Germinal center (tissue), 1 donor: ENCODE results near the gene KCNK3.
A peak's percentile ranks its signal among the peaks of the same experiment; 100 is the strongest.
"Not testable (repeated sequence)": the region's sequence is repeated elsewhere in the genome, so short reads cannot be mapped to it uniquely, and the experiment has no call there.

Experiments
- DNase-seq: peaks from one replicate; pipeline ENCODE4 v3.0.0; 2012; ENCODE audit warnings: mixed read lengths, low spot score

The KCNK3 gene

GRCh38 chr2:26692279-26692896, at the start of gene KCNK3:
Gene KCNK3 (plus strand): TSS chr2:26692722. CDS start chr2:26692876, 154 bp downstream.
- DNase-seq, result peak; percentile 45

DNA sequence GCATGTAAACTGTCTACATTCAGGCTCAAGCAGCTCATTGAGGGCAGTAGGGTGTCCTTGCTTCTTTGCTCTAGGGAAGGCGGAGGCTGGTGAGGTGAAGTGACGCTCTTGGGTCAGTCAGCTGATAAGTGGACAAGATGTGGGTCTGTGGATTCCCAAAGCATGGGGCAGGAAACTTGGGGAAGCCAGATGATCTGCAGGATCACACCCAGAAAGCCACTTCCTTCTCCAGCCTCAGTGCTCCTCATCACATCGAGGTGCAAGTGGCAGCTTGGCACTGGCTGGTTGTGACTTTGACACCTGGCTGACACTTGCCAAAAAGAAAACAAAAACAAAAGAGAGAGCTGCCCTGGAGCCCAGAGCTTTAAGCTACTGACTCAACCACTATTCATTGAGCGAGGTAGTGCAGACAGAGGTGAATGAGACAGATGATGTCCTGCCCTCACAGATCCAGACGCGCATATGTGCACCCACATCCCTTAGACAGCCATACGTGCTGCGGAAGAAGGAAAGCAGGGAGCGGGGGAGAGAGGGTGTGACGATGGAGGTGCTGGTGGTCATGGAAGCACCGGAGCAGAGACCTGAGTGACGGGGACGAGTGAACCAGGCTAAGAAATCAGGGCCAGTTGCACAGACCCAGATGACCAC, 48.2 kb upstream of the KCNK3 start:
- no peak for DNase-seq

DNA sequence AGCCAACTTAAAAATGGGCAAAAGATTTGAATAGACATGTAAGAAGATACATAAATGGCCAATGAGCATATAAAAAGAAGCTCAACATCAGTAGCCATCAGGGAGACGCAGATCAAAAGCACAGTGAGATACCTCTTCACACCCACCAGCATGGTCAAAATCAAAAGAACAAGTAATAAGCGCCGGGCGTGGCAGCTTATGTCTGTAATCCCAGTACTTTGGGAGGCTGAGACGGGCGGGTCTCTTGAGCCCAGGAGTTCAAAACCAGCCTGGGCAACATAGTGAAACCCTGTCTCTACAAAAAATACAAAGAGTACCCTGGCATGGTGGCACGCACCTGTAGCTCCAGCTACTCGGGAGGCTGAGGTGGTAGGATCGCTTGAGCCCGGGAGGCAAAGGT, 46.8 kb upstream of the KCNK3 start:
- no peak for DNase-seq

DNA sequence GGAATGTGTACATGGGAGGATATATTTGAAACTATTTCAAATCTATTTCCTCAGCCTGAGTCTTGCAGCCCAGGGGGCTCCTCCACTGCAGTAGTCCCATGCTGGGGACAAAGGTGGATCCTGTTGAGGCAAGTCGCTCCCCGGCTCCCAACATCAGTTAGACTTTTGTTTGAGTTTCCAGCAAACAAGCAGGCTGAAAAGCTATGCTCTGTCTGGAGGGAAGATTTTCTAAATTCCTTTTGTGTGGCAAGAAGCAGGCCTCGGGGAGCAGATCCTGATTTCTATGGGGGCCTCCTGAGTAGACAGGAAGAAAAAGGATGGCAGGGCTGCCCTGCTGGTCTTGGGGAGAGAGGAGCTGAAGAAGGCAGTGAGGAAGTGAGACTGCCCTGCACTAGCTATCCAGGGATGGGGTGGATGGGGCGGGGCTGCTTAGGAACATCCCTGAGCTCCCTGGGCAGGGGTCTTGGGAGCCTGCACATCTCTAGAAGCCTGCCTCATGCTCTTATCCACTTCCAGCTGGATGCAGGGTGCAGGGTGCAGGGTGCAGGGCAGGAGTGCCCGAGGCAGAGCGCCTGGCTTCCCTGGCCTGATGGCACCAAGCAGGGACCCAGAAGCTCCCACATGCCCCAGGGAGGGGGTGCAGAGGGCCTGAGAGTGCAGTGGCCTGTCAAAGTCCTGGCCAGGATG, 45.4 kb upstream of the KCNK3 start:
- DNase-seq, result no peak

DNA sequence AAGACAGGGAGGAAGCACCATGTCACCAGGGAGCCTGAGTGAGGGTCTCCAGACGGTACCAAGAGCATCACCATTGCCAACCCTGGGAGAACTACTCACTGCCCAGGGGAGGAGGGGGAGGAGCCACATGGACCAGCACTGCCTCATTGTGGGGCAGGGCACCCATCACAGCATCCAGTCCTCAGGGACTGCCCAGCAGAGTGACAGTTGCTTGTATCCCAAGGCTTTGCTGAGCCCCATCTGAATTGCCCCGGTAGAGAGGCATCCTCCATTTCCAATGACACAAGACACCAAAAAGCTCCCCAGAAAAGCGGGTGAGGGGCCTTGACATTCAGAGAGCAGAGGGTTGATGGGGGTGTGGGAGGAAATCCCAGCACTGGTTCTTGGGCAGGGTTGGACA, 44.5 kb upstream of the KCNK3 start:
- DNase-seq, result no peak

GRCh38 chr2:26648516-26648915, 44.0 kb upstream of the KCNK3 start:
- no peak for DNase-seq

DNA sequence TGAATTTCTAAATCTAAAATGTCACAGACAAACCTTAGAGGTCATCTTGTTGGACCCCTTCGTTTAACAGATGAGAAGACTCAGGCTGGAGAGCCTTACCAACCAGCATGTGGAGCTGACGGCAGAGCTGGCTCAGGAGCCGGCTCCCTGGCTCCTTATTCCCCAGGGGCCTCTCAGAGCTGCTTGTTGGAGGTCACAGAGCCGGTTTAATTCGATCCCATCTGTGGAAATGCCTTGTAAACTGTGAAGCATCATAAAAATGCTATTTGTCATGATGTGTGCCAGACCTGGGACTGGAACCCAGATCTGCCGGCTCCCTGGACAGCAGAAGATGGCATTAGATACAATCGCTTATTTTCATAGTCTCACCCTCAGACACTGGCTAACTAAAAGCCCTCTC, 43.2 kb upstream of the KCNK3 start:
- DNase-seq, result no peak

DNA sequence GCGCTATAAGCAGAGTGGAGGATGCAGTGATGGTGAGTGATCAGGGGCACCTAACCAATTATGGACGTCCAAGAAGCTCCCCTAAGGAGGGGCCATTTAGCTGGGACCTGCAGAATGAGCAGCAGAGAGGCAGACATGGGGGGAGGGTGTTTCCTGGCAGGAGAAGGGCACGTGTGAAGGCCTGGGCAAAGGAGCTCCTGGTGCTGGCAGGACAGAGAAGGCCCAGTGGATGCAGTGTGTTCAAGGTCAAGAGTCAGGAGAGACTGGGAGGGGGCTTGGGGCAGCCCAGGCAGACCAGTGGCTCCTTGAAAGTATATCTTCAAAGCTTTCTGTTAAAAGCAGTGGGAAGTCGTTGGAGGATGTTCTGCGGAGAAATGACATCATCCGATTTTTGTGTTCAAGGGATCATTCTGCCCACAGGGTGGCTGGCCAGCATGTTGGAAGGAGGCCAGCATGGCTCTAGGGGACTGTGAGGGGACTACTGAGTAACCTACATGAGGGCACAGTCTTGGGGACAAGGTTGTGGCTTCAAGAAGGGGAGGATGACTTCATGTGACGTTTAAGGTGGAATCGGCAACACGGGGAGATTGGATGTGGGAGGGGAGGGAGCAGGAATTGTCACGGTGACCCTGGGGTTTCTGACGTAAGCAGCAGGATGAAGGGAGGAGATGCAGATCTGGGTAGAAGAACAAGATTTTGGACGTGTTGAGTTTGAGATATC, 42.4 kb upstream of the KCNK3 start:
- no peak for DNase-seq

DNA sequence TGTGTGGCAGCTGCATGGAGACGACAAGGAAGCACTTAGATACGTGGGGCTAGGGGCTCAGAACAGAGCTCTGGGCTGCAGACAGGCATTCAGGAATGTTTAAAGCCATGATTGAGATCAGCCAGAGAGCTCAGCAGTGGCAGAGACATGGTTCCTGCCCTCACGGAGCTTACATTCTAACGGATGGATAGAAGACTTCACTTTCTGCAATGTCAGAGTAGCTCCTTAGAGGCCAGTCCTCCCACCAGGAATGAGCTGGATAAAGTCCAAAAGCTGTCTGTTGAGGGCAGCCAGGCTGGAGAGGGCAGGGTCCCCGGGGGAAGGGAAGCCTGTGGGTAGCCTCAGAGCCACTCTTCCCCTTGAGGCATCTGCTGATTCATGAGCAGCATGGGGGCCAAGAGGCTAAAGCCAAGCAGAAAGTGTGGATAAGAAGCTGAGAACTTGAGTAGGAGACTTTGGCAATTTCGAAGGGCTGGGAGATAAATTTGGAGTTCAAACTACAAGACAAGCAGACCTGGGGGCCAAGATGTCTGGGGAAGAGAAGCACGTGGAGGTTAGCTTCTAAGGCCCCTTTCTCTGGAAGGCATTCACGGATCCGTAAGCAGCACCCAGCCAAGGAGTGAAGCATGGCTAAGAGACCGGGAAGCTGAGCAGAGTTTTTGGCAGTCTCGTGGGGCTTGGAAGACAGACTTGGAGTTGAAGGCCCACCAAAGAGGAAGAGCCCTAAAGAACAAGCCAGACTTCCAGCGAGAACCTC, 41.6 kb upstream of the KCNK3 start:
- DNase-seq, result no peak

DNA sequence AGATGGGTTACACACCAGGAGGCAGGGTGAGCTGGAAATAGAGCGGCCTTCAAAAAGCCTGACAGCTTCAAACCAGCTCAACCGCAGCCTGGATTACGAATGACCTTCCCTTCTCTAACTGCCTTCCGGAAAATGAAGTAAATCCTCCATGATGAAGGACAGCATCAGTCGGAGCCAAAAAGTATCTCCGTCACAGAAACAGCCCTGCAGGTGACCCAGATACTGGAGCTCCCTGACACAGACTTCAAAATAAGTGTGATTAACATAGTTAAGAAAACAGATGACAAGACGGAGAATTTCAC, 41.1 kb upstream of the KCNK3 start:
- no peak for DNase-seq

GRCh38 chr2:26651799-26652198, 40.7 kb upstream of the KCNK3 start:
- DNase-seq, result no peak

- no peak for DNase-seq
Observed at GRCh38 chr2:26652361-26653041, 40.0 kb upstream of the KCNK3 start.

- DNase-seq, result no peak
Observed at GRCh38 chr2:26653207-26654060, 39.1 kb upstream of the KCNK3 start.

DNA sequence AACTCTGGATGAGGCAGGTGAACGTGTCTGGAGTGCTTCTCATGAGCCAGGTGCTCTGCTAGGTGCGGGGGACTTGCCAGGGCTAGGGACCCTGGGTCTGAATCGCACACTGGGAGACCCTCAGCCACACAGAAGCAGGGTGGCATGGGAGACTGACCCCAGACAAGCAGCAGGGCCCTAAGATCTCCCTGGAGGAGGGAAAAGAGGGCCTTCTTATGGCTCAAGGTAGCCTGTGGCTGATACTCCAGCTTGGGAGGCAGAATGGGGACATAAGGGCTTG, 38.5 kb upstream of the KCNK3 start:
- no peak for DNase-seq

DNA sequence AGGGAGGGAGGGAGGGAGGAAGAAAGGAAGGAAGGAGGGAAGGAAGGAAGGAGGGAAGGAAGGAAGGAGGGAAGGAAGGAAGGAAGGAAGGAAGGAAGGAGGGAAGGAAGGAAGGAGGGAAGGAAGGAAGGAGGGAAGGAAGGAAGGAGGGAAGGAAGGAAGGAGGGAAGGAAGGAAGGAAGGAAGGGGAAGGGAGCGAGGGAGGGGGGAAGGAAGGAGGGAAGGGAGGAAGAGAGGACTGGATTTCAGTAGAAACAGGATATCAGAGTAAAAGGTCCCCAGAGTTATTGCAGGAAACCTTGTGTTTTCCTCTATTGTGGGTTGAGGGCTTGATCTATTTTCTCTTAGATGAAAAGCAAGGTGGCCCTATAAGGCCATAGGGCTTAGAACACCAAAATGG, 37.4 kb upstream of the KCNK3 start:
- not testable (repeated sequence) for DNase-seq

GRCh38 chr2:26655611-26656195, 36.8 kb upstream of the KCNK3 start:
- DNase-seq, result no peak

DNA sequence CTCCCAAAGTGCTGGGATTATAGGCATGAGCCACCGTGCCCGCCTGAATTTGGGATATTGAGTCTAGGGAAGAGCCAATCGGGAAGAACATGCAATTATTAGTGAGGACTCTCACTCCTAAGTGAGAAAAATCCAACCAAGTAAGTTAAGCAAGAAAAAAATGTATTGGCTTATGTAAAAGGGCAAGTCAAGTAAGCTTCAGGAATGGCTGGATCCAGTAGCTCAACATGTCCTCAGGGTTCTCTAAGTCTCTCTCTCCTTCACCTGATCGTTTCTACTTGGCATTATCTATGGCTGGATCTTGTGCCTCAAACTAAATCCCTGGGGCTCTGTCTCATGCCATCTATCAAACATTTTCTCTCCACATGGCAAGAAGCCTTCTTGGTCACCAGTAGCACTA, 35.3 kb upstream of the KCNK3 start:
- DNase-seq, result no peak

DNA sequence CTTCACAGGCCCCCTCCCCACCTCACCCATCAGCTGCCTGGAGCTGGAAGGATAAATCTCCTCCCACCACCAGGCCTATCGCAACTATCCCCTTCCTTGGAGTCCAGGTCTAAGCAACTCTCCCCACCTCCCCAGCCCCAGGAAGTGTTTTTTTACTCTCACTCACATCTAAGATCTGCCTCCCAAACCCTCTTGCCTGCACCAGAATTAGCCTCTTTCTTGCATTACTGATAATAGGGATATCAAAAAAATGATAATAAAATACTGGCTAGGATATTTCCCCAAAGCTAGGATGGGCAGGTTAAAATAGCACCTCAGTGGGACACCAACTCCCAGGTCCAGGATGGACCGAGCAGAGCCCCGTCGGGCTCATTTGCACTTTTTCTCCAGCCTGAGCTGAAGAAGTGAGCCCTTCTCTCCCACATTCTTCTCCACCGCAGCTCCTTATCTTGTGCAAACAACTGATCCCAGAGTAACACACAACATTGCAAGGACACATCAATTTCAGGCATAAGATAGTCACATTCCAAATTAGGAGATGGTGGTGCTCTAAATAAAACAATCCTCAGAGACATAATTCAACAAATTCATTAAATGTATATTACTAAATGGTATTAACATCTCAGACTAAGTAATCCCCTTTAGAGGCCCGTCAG, 33.7 kb upstream of the KCNK3 start:
- no peak for DNase-seq

DNA sequence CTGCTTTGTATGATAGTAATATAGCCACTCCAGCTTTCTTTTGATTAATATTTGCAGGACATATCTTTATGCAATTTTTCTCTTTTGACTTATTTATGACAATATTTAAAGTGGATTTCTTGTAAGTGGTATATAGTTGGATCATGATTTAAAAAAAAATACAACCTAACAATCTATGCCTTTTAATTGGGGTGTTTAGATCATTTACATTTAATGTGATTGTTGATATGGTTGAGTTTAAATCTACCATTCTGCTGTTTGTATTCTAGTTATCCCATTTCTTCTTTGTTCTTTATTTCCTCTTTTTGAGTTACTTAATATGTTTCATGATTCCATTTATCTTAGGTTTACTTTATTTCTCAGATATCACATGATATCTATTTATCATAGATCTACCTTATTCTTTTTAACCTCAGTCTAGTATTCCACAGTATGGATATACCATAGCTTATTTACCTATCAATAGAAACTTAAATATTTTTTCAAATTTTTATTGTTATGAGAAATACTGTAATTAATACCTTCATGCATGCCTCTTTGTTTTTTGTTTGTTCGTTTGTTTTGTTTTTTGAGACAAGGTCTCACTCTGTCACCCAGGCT, 32.1 kb upstream of the KCNK3 start:
- no peak for DNase-seq

GRCh38 chr2:26665296-26665695, 27.2 kb upstream of the KCNK3 start:
- not testable (repeated sequence) for DNase-seq
